HG02870 (cell line): Measurements from ENCODE around the gene AIP.
A peak's percentile ranks its signal among the peaks of the same experiment; 100 is the strongest.

Source experiments
- ATAC-seq: cut with Tn5 transposase; IDR thresholded peaks from one replicate; pipeline ENCODE4 v1.9.1; 2021; ENCODE audit warnings: mild to moderate bottlenecking, moderate library complexity; ENCODE audit not compliant: unreplicated experiment

Gene AIP

GRCh38 chr11:67482827-67483798 lies at the start of gene AIP:
Gene AIP (plus strand): TSS chr11:67483026. CDS start chr11:67483159, 133 bp downstream.
- ATAC-seq: peak; percentile 54

GRCh38 chr11:67433536-67434394 lies 49.1 kb upstream of the AIP start:
- ATAC-seq: no peak

GRCh38 chr11:67434395-67434881 lies 48.4 kb upstream of the AIP start:
- no peak for ATAC-seq

- ATAC-seq: no peak
Measured at GRCh38 chr11:67435031-67435726, 47.6 kb upstream of the AIP start.

GRCh38 chr11:67435727-67436458 lies 46.9 kb upstream of the AIP start:
- no peak for ATAC-seq

- no peak for ATAC-seq
Measured at GRCh38 chr11:67436459-67437081, 46.3 kb upstream of the AIP start.

GRCh38 chr11:67437082-67437808 lies 45.6 kb upstream of the AIP start, which contains the start of gene PTPRCAP:
Gene PTPRCAP (minus strand): TSS chr11:67437682. CDS start chr11:67437619, 63 bp downstream.
- no peak for ATAC-seq

GRCh38 chr11:67437809-67438157 lies 45.0 kb upstream of the AIP start:
- no peak for ATAC-seq

GRCh38 chr11:67438158-67438902 lies 44.5 kb upstream of the AIP start:
- ATAC-seq: no peak

- no peak for ATAC-seq
Measured at GRCh38 chr11:67439321-67440228, 43.3 kb upstream of the AIP start.

- no peak for ATAC-seq
Measured at GRCh38 chr11:67440229-67441097, 42.4 kb upstream of the AIP start.

- no peak for ATAC-seq
Measured at GRCh38 chr11:67441098-67441563, 41.7 kb upstream of the AIP start.

- no peak for ATAC-seq
Measured at GRCh38 chr11:67441731-67442351, 41.0 kb upstream of the AIP start.

- ATAC-seq: no peak
Measured at GRCh38 chr11:67442504-67443404, 40.1 kb upstream of the AIP start.

- ATAC-seq: no peak
Measured at GRCh38 chr11:67445515-67445914, 37.3 kb upstream of the AIP start.
